NCI-H1694 treated with DMSO at 0.1 percent for 48 hours (cell line): Measurements from ENCODE around the gene PHACTR1.

Source experiments
- DNase-seq: peaks from one replicate; lab custom pipeline; 2025; lab: John Stamatoyannopoulos, UW

Gene PHACTR1

GRCh38 chr6:12803486-12803885 is 86.9 kb downstream of the PHACTR1 start:
- DNase-seq: no peak

- no peak for DNase-seq
These were observed 88.5 kb downstream of the PHACTR1 start for GRCh38 chr6:12804952-12805645.

- no peak for DNase-seq
These were observed 89.6 kb downstream of the PHACTR1 start for GRCh38 chr6:12806136-12806535.

GRCh38 chr6:12806796-12807195 is 90.2 kb downstream of the PHACTR1 start:
- DNase-seq: no peak

GRCh38 chr6:12811519-12811918 is 95.0 kb downstream of the PHACTR1 start:
- DNase-seq: no peak

- no peak for DNase-seq
These were observed 96.8 kb downstream of the PHACTR1 start for GRCh38 chr6:12813321-12813720.

- no peak for DNase-seq
These were observed 97.4 kb downstream of the PHACTR1 start for GRCh38 chr6:12814015-12814414.

- DNase-seq: no peak
These were observed 98.5 kb downstream of the PHACTR1 start for GRCh38 chr6:12815089-12815488.

- no peak for DNase-seq
These were observed 99.5 kb downstream of the PHACTR1 start for GRCh38 chr6:12815884-12816600.

- DNase-seq: no peak
These were observed 101.8 kb downstream of the PHACTR1 start for GRCh38 chr6:12818324-12818723.

GRCh38 chr6:12823847-12824246 is 107.3 kb downstream of the PHACTR1 start:
- no peak for DNase-seq

GRCh38 chr6:12826584-12826983 is 110.0 kb downstream of the PHACTR1 start:
- no peak for DNase-seq

GRCh38 chr6:12827921-12828320 is 111.4 kb downstream of the PHACTR1 start:
- DNase-seq: no peak

GRCh38 chr6:12832226-12832735 is 115.7 kb downstream of the PHACTR1 start:
- DNase-seq: no peak

- no peak for DNase-seq
These were observed 119.4 kb downstream of the PHACTR1 start for GRCh38 chr6:12836009-12836408.

GRCh38 chr6:12841619-12842018 is 125.1 kb downstream of the PHACTR1 start:
- DNase-seq: no peak

GRCh38 chr6:12842114-12842513 is 125.5 kb downstream of the PHACTR1 start:
- no peak for DNase-seq

- DNase-seq: no peak
These were observed 126.1 kb downstream of the PHACTR1 start for GRCh38 chr6:12842658-12843057.

GRCh38 chr6:12844284-12845223 is 128.0 kb downstream of the PHACTR1 start:
- DNase-seq: no peak

GRCh38 chr6:12845224-12846004 is 128.8 kb downstream of the PHACTR1 start:
- DNase-seq: no peak

- DNase-seq: no peak
These were observed 132.6 kb downstream of the PHACTR1 start for GRCh38 chr6:12848964-12849808.
